Measurements from ENCODE around the gene DXO. TPM values are rescaled to one million over a fixed set of nuclear protein-coding genes. Genes with fewer than 3 reads are reported as not detected.

The DXO gene
- total RNA-seq, 2 experiments from 2014 or later, result 30.0 to 31.1 TPM

- TF ChIP-seq CTCF (IDR thresholded peaks at IDR 0.05), result no peak
Observed at GRCh38 chr6:31967926-31968320, 4.0 kb downstream of the DXO start.

GRCh38 chr6:31966997-31967925 is 4.7 kb downstream of the DXO start:
- ATAC-seq (ENCODE audit: poor library complexity) (no peak), DNase-seq (no peak)
- CTCF ChIA-PET, result no interaction called here
- POLR2A ChIA-PET, result interaction anchor here (6.7 kb wide), 1 partner anchor 9 kb away, joined by 102 read pairs; the partner anchor contains the start of genes NELFE and SKIC2
- Histone ChIP-seq H3K36me3 (ENCODE audit: insufficient read depth, low read length) (peaks cover 81% of the 10 kb centered on the region), H3K9me3 (ENCODE audit: control insufficient read depth in 1 of 2, insufficient read depth in 1 of 2, low read length in 2 of 2) (no peaks in the 10 kb centered on the region), H3K27me3 (ENCODE audit: control insufficient read depth in 1 of 2, insufficient read depth in 2 of 2, low read length in 2 of 2) (no peaks in the 10 kb centered on the region), H3K4me3 (ENCODE audit: low read length) (no peak overlapping the region), H3K27ac (ENCODE audit: low read depth in 1 of 2, low read length in 2 of 2) (no peak overlapping the region), H3K4me1 (ENCODE audit: insufficient read depth, low read length) (peaks cover 21% of the 10 kb centered on the region)
- Mint-ChIP-seq H3K4me1 (ENCODE audit: low read depth) (peaks cover 17% of the 10 kb centered on the region), H3K9me3 (no peaks in the 10 kb centered on the region), H3K27ac (peak overlapping the region; percentile 58), H3K27me3 (peaks cover 6% of the 10 kb centered on the region), H3K4me3 (no peak overlapping the region), H3K36me3 (ENCODE audit: low read depth) (peaks cover 92% of the 10 kb centered on the region)
- TF ChIP-seq CTCF (IDR thresholded peaks at IDR 0.05), result no peak
- intact Hi-C loops (cut with DNase I, micrococcal nuclease), result no loop called here

More at GRCh38 chr6:31967926-31968320, 4.0 kb downstream of the DXO start:
- Mint-ChIP-seq H3K4me1 (ENCODE audit: low read depth) (peaks cover 24% of the 10 kb centered on the region), H3K4me3 (no peak overlapping the region), H3K36me3 (ENCODE audit: low read depth) (peaks cover 92% of the 10 kb centered on the region), H3K9me3 (no peaks in the 10 kb centered on the region), H3K27ac (peak overlapping the region; percentile 58), H3K27me3 (peaks cover 6% of the 10 kb centered on the region)
- H3K27ac ChIP-seq (ENCODE audit: low read depth in 1 of 2, low read length in 2 of 2), result no peak overlapping the region
- DNase-seq (no peak), ATAC-seq (ENCODE audit: poor library complexity) (no peak)
- intact Hi-C loops (cut with DNase I, micrococcal nuclease), result no loop called here
- H3K36me3 ChIP-seq (ENCODE audit: insufficient read depth, low read length), result peaks cover 75% of the 10 kb centered on the region
- no peak overlapping the region for H3K4me3 ChIP-seq (ENCODE audit: low read length)
- H3K9me3 ChIP-seq (ENCODE audit: control insufficient read depth in 1 of 2, insufficient read depth in 1 of 2, low read length in 2 of 2), result no peaks in the 10 kb centered on the region
- peaks cover 27% of the 10 kb centered on the region for H3K4me1 ChIP-seq (ENCODE audit: insufficient read depth, low read length)
- POLR2A ChIA-PET, result interaction anchor here (6.7 kb wide), 1 partner anchor 10 kb away, joined by 102 read pairs; the partner anchor contains the start of genes NELFE and SKIC2
- CTCF ChIA-PET, result no interaction called here
- no peaks in the 10 kb centered on the region for H3K27me3 ChIP-seq (ENCODE audit: control insufficient read depth in 1 of 2, insufficient read depth in 2 of 2, low read length in 2 of 2)

GRCh38 chr6:31966506-31966905 is 5.4 kb downstream of the DXO start:
- no peaks in the 10 kb centered on the region for H3K27me3 ChIP-seq (ENCODE audit: control insufficient read depth in 1 of 2, insufficient read depth in 2 of 2, low read length in 2 of 2)
- H3K4me1 ChIP-seq (ENCODE audit: insufficient read depth, low read length), result peaks cover 18% of the 10 kb centered on the region
- H3K27ac ChIP-seq (ENCODE audit: low read depth in 1 of 2, low read length in 2 of 2), result no peak overlapping the region
- no peak for TF ChIP-seq CTCF (IDR thresholded peaks at IDR 0.05)
- ChIA-PET CTCF (no interaction called here), POLR2A (no interaction called here)
- H3K27ac Mint-ChIP-seq, result peak overlapping the region; percentile 58
- H3K4me3 Mint-ChIP-seq, result no peak overlapping the region
- H3K36me3 ChIP-seq (ENCODE audit: insufficient read depth, low read length), result peaks cover 89% of the 10 kb centered on the region
- intact Hi-C loops (cut with DNase I, micrococcal nuclease), result no loop called here
- no peak overlapping the region for H3K4me3 ChIP-seq (ENCODE audit: low read length)
- DNase-seq (no peak), ATAC-seq (ENCODE audit: poor library complexity) (no peak)
- H3K9me3 Mint-ChIP-seq, result no peaks in the 10 kb centered on the region
- peaks cover 92% of the 10 kb centered on the region for H3K36me3 Mint-ChIP-seq (ENCODE audit: low read depth)
- no peaks in the 10 kb centered on the region for H3K9me3 ChIP-seq (ENCODE audit: control insufficient read depth in 1 of 2, insufficient read depth in 1 of 2, low read length in 2 of 2)
- H3K27me3 Mint-ChIP-seq, result no peaks in the 10 kb centered on the region
- peaks cover 10% of the 10 kb centered on the region for H3K4me1 Mint-ChIP-seq (ENCODE audit: low read depth)
